ENCODE results near the gene SAMD1.

The SAMD1 gene

GRCh38 chr19:14097532-14098151 is 7.1 kb upstream of the SAMD1 start:
- no peak overlapping the region for H3K27ac ChIP-seq (ENCODE audit: low read length)

GRCh38 chr19:14096272-14096992 is 5.9 kb upstream of the SAMD1 start:
- Histone ChIP-seq H3K4me1 (ENCODE audit: insufficient read depth, low read length) (no peaks in the 10 kb centered on the region), H3K27me3 (ENCODE audit: insufficient read depth, low read length) (peaks cover 4% of the 10 kb centered on the region; the same call in 1 of the 2 replicates), H3K9ac (ENCODE audit: low read depth, low read length) (no peak overlapping the region), H3K9me3 (ENCODE audit: insufficient read depth, low read depth, low read length) (peaks cover 5% of the 10 kb centered on the region; the same call in 1 of the 2 replicates), H3K36me3 (ENCODE audit: insufficient read depth, low read depth, low read length) (peaks cover 6% of the 10 kb centered on the region; the same call in 1 of the 2 replicates), H3K27ac (ENCODE audit: low read length) (no peak overlapping the region), H3K4me3 (ENCODE audit: low read length) (no peak overlapping the region)

More at GRCh38 chr19:14097532-14098151, 7.1 kb upstream of the SAMD1 start:
- Histone ChIP-seq H3K27me3 (ENCODE audit: insufficient read depth, low read length) (no peaks in the 10 kb centered on the region), H3K4me3 (ENCODE audit: low read length) (no peak overlapping the region), H3K9ac (ENCODE audit: low read depth, low read length) (no peak overlapping the region), H3K9me3 (ENCODE audit: insufficient read depth, low read depth, low read length) (peaks cover 5% of the 10 kb centered on the region; the same call in 1 of the 2 replicates), H3K36me3 (ENCODE audit: insufficient read depth, low read depth, low read length) (peaks cover 13% of the 10 kb centered on the region; the same call in 1 of the 2 replicates), H3K4me1 (ENCODE audit: insufficient read depth, low read length) (no peaks in the 10 kb centered on the region)

GRCh38 chr19:14094854-14095253 is 4.3 kb upstream of the SAMD1 start:
- Histone ChIP-seq H3K27me3 (ENCODE audit: insufficient read depth, low read length) (peaks cover 4% of the 10 kb centered on the region; the same call in 1 of the 2 replicates), H3K4me1 (ENCODE audit: insufficient read depth, low read length) (no peaks in the 10 kb centered on the region), H3K9me3 (ENCODE audit: insufficient read depth, low read depth, low read length) (peaks cover 5% of the 10 kb centered on the region; the same call in 1 of the 2 replicates), H3K36me3 (ENCODE audit: insufficient read depth, low read depth, low read length) (no peaks in the 10 kb centered on the region; the same call in 1 of the 2 replicates), H3K4me3 (ENCODE audit: low read length) (no peak overlapping the region), H3K27ac (ENCODE audit: low read length) (no peak overlapping the region), H3K9ac (ENCODE audit: low read depth, low read length) (no peak overlapping the region)

- H3K27me3 ChIP-seq (ENCODE audit: insufficient read depth, low read length): peaks cover 15% of the 10 kb centered on the region
- no peak overlapping the region; the same call in 1 of the 2 replicates for H3K4me3 ChIP-seq (ENCODE audit: low read length)
- H3K36me3 ChIP-seq (ENCODE audit: insufficient read depth, low read depth, low read length): peaks cover 6% of the 10 kb centered on the region
- no peaks in the 10 kb centered on the region for H3K4me1 ChIP-seq (ENCODE audit: insufficient read depth, low read length)
- H3K27ac ChIP-seq (ENCODE audit: low read length): no peak overlapping the region
- no peak overlapping the region for H3K9ac ChIP-seq (ENCODE audit: low read depth, low read length)
- H3K9me3 ChIP-seq (ENCODE audit: insufficient read depth, low read depth, low read length): peaks cover 5% of the 10 kb centered on the region; the same call in 1 of the 2 replicates
These were observed 2.7 kb upstream of the SAMD1 start for GRCh38 chr19:14093117-14093823.

GRCh38 chr19:14091813-14092462 is 1.4 kb upstream of the SAMD1 start:
- H3K9me3 ChIP-seq (ENCODE audit: insufficient read depth, low read depth, low read length): peaks cover 5% of the 10 kb centered on the region; the same call in 1 of the 2 replicates
- peaks cover 15% of the 10 kb centered on the region for H3K27me3 ChIP-seq (ENCODE audit: insufficient read depth, low read length)
- H3K4me1 ChIP-seq (ENCODE audit: insufficient read depth, low read length): no peaks in the 10 kb centered on the region
- no peak overlapping the region for H3K27ac ChIP-seq (ENCODE audit: low read length)
- no peak overlapping the region; the same call in 1 of the 2 replicates for H3K9ac ChIP-seq (ENCODE audit: low read depth, low read length)
- H3K36me3 ChIP-seq (ENCODE audit: insufficient read depth, low read depth, low read length): peaks cover 16% of the 10 kb centered on the region
- peak overlapping the region; percentile 85; the same call in 1 of the 2 replicates for H3K4me3 ChIP-seq (ENCODE audit: low read length)

GRCh38 chr19:14091081-14091812 is 696 bp upstream of the SAMD1 start:
- Histone ChIP-seq H3K9ac (ENCODE audit: low read depth, low read length) (peak overlapping the region; percentile 68; the same call in 1 of the 2 replicates), H3K36me3 (ENCODE audit: insufficient read depth, low read depth, low read length) (peaks cover 16% of the 10 kb centered on the region)

GRCh38 chr19:14089662-14090508 is 666 bp downstream of the SAMD1 start:
- Histone ChIP-seq H3K4me3 (ENCODE audit: low read length) (peak overlapping the region; percentile 60), H3K36me3 (ENCODE audit: insufficient read depth, low read depth, low read length) (peaks cover 16% of the 10 kb centered on the region), H3K27me3 (ENCODE audit: insufficient read depth, low read length) (peaks cover 25% of the 10 kb centered on the region), H3K4me1 (ENCODE audit: insufficient read depth, low read length) (no peaks in the 10 kb centered on the region; the same call in 1 of the 2 replicates), H3K9ac (ENCODE audit: low read depth, low read length) (peak overlapping the region; percentile 10; the same call in 1 of the 2 replicates), H3K27ac (ENCODE audit: low read length) (no peak overlapping the region), H3K9me3 (ENCODE audit: insufficient read depth, low read depth, low read length) (peaks cover 5% of the 10 kb centered on the region; the same call in 1 of the 2 replicates)

More at GRCh38 chr19:14091081-14091812, 696 bp upstream of the SAMD1 start:
- H3K4me3 ChIP-seq (ENCODE audit: low read length): peak overlapping the region; percentile 85
- H3K27me3 ChIP-seq (ENCODE audit: insufficient read depth, low read length): peaks cover 18% of the 10 kb centered on the region
- peaks cover 5% of the 10 kb centered on the region; the same call in 1 of the 2 replicates for H3K9me3 ChIP-seq (ENCODE audit: insufficient read depth, low read depth, low read length)
- no peak overlapping the region for H3K27ac ChIP-seq (ENCODE audit: low read length)
- no peaks in the 10 kb centered on the region for H3K4me1 ChIP-seq (ENCODE audit: insufficient read depth, low read length)

GRCh38 chr19:14089412-14089661 is 1.2 kb downstream of the SAMD1 start:
- no peak overlapping the region for H3K27ac ChIP-seq (ENCODE audit: low read length)
- peak overlapping the region; percentile 10; the same call in 1 of the 2 replicates for H3K9ac ChIP-seq (ENCODE audit: low read depth, low read length)
- peaks cover 16% of the 10 kb centered on the region for H3K36me3 ChIP-seq (ENCODE audit: insufficient read depth, low read depth, low read length)
- peaks cover 25% of the 10 kb centered on the region for H3K27me3 ChIP-seq (ENCODE audit: insufficient read depth, low read length)
- H3K4me3 ChIP-seq (ENCODE audit: low read length): peak overlapping the region; percentile 60
- peaks cover 5% of the 10 kb centered on the region; the same call in 1 of the 2 replicates for H3K9me3 ChIP-seq (ENCODE audit: insufficient read depth, low read depth, low read length)
- no peaks in the 10 kb centered on the region; the same call in 1 of the 2 replicates for H3K4me1 ChIP-seq (ENCODE audit: insufficient read depth, low read length)

GRCh38 chr19:14088634-14089411 is 1.7 kb downstream of the SAMD1 start:
- Histone ChIP-seq H3K27ac (ENCODE audit: low read length) (no peak overlapping the region), H3K36me3 (ENCODE audit: insufficient read depth, low read depth, low read length) (peaks cover 16% of the 10 kb centered on the region), H3K9me3 (ENCODE audit: insufficient read depth, low read depth, low read length) (peaks cover 5% of the 10 kb centered on the region; the same call in 1 of the 2 replicates), H3K27me3 (ENCODE audit: insufficient read depth, low read length) (peaks cover 25% of the 10 kb centered on the region), H3K9ac (ENCODE audit: low read depth, low read length) (peak overlapping the region; percentile 10; the same call in 1 of the 2 replicates), H3K4me1 (ENCODE audit: insufficient read depth, low read length) (no peaks in the 10 kb centered on the region; the same call in 1 of the 2 replicates), H3K4me3 (ENCODE audit: low read length) (peak overlapping the region; percentile 60)
